Transverse colon (tissue), 4 donors: Measurements from ENCODE around the gene RFX3. TPM values are rescaled to one million over a fixed set of nuclear protein-coding genes. Genes with fewer than 3 reads are reported as not detected.
A peak's percentile ranks its signal among the peaks of the same experiment; 100 is the strongest.

ENCODE experiments used
- DNase-seq: peaks from one replicate; pipeline ENCODE4 v3.0.0-alpha.2; 2019
- H3K27ac ChIP-seq, 4 donors: fragments of 200-600 bp; sonication (generic); 2 replicates each; pipeline ENCODE4 v1.5.1; 2016 to 2018; ENCODE audit warnings: inconsistent platforms in 4 of 4
- H3K27me3 ChIP-seq: fragments of 200-600 bp; sonication (generic); 2 replicates; pipeline ENCODE4 v1.5.1; 2017; ENCODE audit warnings: inconsistent platforms
- H3K36me3 ChIP-seq, 4 donors: fragments of 200-600 bp; sonication (generic); 2 replicates each; pipeline ENCODE4 v1.5.1; 2017 to 2019; ENCODE audit warnings: inconsistent platforms in 4 of 4
- H3K4me1 ChIP-seq, 4 donors: fragments of 200-600 bp; sonication (generic); 2 replicates each; pipeline ENCODE4 v1.5.1; 2017 to 2020; ENCODE audit warnings: inconsistent platforms in 4 of 4
- H3K4me3 ChIP-seq, 4 donors: fragments of 200-600 bp; sonication (generic); 1 replicate in 1 of 4; 2 replicates in 3 of 4; pipeline versions ENCODE4 v1.5.1 to v1.6.1; 2017 to 2019; ENCODE audit warnings: inconsistent platforms in 4 of 4
- H3K9me3 ChIP-seq, 2 donors: fragments of 200-600 bp; sonication (generic); 2 replicates each; pipeline ENCODE4 v1.5.1; 2017 to 2019; ENCODE audit warnings: inconsistent platforms in 2 of 2
- CTCF ChIP-seq, 5 experiments: fragments of 200-600 bp in 3 of 5; fragments of 450-650 bp in 2 of 5; sonication (generic) in 3 of 5; IDR thresholded peaks; 1 replicate in 2 of 5; 2 replicates in 3 of 5; pipeline ENCODE4 v1.5.1; 2016 to 2017; ENCODE audit warnings: antibody characterized with exemption in 5 of 5, inconsistent platforms in 3 of 5, mild to moderate bottlenecking in 2 of 5, moderate library complexity in 1 of 5
- EP300 ChIP-seq: sonication (generic); formaldehyde crosslinking; IDR thresholded peaks from one replicate; pipeline ENCODE4 v1.6.1; 2017; ENCODE audit warnings: antibody characterized with exemption, low read depth
- POLR2A ChIP-seq: fragments of 450-650 bp; IDR thresholded peaks from one replicate; pipeline ENCODE4 v1.6.1; 2016; ENCODE audit warnings: antibody characterized with exemption, mild to moderate bottlenecking, moderate library complexity
- POLR2AphosphoS5 ChIP-seq, 3 donors: sonication (generic); formaldehyde crosslinking; IDR thresholded peaks; one replicate each; pipeline ENCODE4 v1.6.1; 2016; ENCODE audit warnings: antibody characterized with exemption in 3 of 3
- WGBS, 2 donors: methylation state at CpG; one replicate each; pipeline ENCODE4 v1.1.5; 2018; ENCODE audit warnings: low coverage in 1 of 2; 5-methylcytosine and 5-hydroxymethylcytosine counted together
- in situ Hi-C, 4 donors: fragments of 200-750 bp; cut with MboI; loops; one replicate each; pipeline versions ENCODE4 v1.15.0 to v1.15.1; 2017; ENCODE audit warnings: low sequenced_read_pairs in 3 of 4, low pct_ligation_motif_present in 1 of 4, low pct_unique_long_range_greater_than_20kb in 1 of 4
- intact Hi-C: fragments of 100-400 bp; cut with DNase I; formaldehyde crosslinking; loops from one replicate; pipeline ENCODE4 v1.15.1; 2023; ENCODE audit warnings: low total_unique reads
- total RNA-seq, 4 donors: library from RNA; depleted of rRNA; stranded (reverse); fragments of >200 nt; gene quantifications; one replicate each; pipeline ENCODE4 v1.1.0, GENCODE V29; 2016

RFX3 gene
- total RNA-seq, 4 donors from 2014 or later = 3.5 to 21.9 (median 7.1) TPM

GRCh38 chr9:3509926-3510325 lies 15.9 kb downstream of the RFX3 start:
- WGBS, 2 donors = 86 to 97% methylated on average over 1 of the region's 1 CpG
- H3K27ac ChIP-seq = no peak overlapping the region
- H3K4me3 ChIP-seq = no peak overlapping the region
- intact Hi-C loops = loop anchor here (10.0 kb wide), 1 partner anchor 1465 kb away; no protein-coding TSS in a partner anchor
- no peak for DNase-seq
- no peak for TF ChIP-seq POLR2AphosphoS5 (IDR thresholded peaks at IDR 0.05)
- no peak for TF ChIP-seq CTCF (IDR thresholded peaks at IDR 0.05)
- no peak for TF ChIP-seq EP300
- no peak for TF ChIP-seq POLR2A
- H3K36me3 ChIP-seq = no peaks in the 10 kb centered on the region
- no peaks in the 10 kb centered on the region for H3K9me3 ChIP-seq
- no peaks in the 10 kb centered on the region for H3K27me3 ChIP-seq
- peaks cover 0 to 22% (median 4%) of the 10 kb centered on the region in 4 donors for H3K4me1 ChIP-seq
- in situ Hi-C loops = no loop called here

DNA sequence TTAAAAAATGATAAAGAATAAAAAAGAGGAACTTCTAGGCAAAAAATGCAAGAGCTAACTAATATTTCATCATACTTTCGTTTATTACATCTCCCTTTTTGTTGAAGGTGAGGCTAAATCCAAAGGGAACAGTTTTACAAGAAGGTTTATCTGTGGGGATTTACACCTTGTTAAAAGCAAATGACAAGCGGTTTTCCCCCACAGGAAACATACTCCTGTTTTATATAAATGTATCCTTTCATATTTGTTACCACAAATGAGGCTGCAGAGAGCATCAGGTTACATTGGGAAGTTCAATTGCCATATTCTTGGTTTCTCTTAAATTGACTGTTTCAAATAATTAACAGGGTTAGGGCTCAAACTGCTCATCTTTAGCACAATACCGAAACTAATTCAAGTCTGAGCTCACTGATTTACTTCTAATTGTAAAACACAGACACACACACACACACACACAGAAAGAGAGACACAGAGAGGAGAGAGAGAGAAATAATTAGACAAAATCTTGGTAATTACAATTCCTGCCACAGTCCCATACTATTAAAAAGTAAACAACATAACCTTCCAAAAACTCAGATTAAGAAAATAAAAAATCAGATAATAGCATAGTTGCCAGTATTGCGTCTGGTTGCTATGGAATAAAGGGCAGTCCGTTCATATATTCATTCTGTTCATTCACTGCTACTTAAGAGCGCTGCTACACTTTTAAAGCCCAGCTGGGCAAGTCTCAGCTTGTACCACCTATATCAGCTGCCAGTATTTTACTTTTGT lies 17.1 kb downstream of the RFX3 start:
- Histone ChIP-seq H3K27ac (peak overlapping the region in 2 of 4 donors; percentile 28 to 32), H3K9me3 (no peaks in the 10 kb centered on the region), H3K36me3 (no peaks in the 10 kb centered on the region), H3K4me3 (peak overlapping the region in 1 of 4 donors; percentile 13), H3K4me1 (peaks cover 0 to 22% (median 4%) of the 10 kb centered on the region in 4 donors), H3K27me3 (no peaks in the 10 kb centered on the region)
- in situ Hi-C loops = no loop called here
- no peak for DNase-seq
- 67 to 71% methylated on average over 6 of the region's 6 CpGs for WGBS, 2 donors
- TF ChIP-seq POLR2A (no peak), POLR2AphosphoS5 (IDR thresholded peaks at IDR 0.05) (no peak), CTCF (IDR thresholded peaks at IDR 0.05) (no peak), EP300 (no peak)
- intact Hi-C loops = no loop called here

DNA sequence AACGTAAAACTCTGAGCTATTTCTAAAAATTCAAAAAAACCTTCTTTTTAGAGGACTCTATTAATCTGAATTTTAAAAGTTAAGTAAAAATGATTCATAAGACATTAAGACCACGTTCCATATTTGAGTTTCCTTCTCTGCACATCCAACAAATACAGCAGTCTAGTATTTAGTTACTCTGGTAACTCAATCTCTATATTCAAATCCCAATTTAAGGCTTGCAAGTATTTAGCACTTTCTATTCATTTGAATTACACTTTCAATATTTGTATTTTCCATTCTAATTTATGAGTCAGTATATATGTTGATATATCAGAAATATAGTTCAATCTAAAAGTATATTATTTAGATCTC lies 17.7 kb downstream of the RFX3 start:
- H3K4me1 ChIP-seq = peaks cover 0 to 22% (median 4%) of the 10 kb centered on the region in 4 donors
- no peaks in the 10 kb centered on the region for H3K27me3 ChIP-seq
- intact Hi-C loops = no loop called here
- no peak overlapping the region for H3K4me3 ChIP-seq
- in situ Hi-C loops = no loop called here
- H3K36me3 ChIP-seq = no peaks in the 10 kb centered on the region
- H3K27ac ChIP-seq = peak overlapping the region in 2 of 4 donors; percentile 28 to 40
- TF ChIP-seq EP300 = no peak
- no peak for TF ChIP-seq POLR2AphosphoS5 (IDR thresholded peaks at IDR 0.05)
- no peak for TF ChIP-seq POLR2A
- no peak for DNase-seq
- WGBS, 2 donors = 60 to 63% methylated on average over 2 of the region's 2 CpGs
- H3K9me3 ChIP-seq = no peaks in the 10 kb centered on the region

- intact Hi-C loops (no loop called here), in situ Hi-C loops (no loop called here)
- no peaks in the 10 kb centered on the region for H3K9me3 ChIP-seq
- peaks cover 0 to 22% (median 4%) of the 10 kb centered on the region in 4 donors for H3K4me1 ChIP-seq
- TF ChIP-seq POLR2AphosphoS5 (IDR thresholded peaks at IDR 0.05) = no peak
- no peak for TF ChIP-seq POLR2A
- TF ChIP-seq EP300 = no peak
- no peak for TF ChIP-seq CTCF (IDR thresholded peaks at IDR 0.05)
- peak overlapping the region in 2 of 4 donors; percentile 28 to 40 for H3K27ac ChIP-seq
- H3K36me3 ChIP-seq = no peaks in the 10 kb centered on the region
- no peak overlapping the region for H3K4me3 ChIP-seq
- no peak for DNase-seq
- WGBS, 2 donors = 71 to 79% methylated on average over 6 of the region's 6 CpGs
- H3K27me3 ChIP-seq = no peaks in the 10 kb centered on the region
Measured at GRCh38 chr9:3507395-3508077, 18.3 kb downstream of the RFX3 start.
